Fibroblast of lung (primary cell): ENCODE measurements around the gene ARL2BP. TPM values are rescaled to one million over a fixed set of nuclear protein-coding genes. Genes with fewer than 3 reads are reported as not detected.
"Not testable (repeated sequence)": the region's sequence is repeated elsewhere in the genome, so short reads cannot be mapped to it uniquely, and the experiment has no call there.

Experiments
- DNase-seq, 2 donors: peaks; one replicate each; pipeline versions ENCODE4 v3.0.0 to v3.0.0-alpha.2; 2010; ENCODE audit warnings: low read depth in 2 of 2
- H2AFZ ChIP-seq: 2 replicates; pipeline ENCODE4 v1.5.1; 2012; ENCODE audit warnings: low read length, control low read depth, inconsistent platforms
- H3K27ac ChIP-seq: 2 replicates; pipeline ENCODE4 v1.5.1; 2011; ENCODE audit warnings: low read length, control low read depth; ENCODE audit not compliant: insufficient read depth
- H3K27me3 ChIP-seq: 2 replicates; pipeline ENCODE4 v1.5.1; 2011; ENCODE audit warnings: mild to moderate bottlenecking, low read length; ENCODE audit not compliant: control insufficient read depth, insufficient read depth
- H3K36me3 ChIP-seq: 2 replicates; pipeline ENCODE4 v1.5.1; 2011; ENCODE audit warnings: low read length; ENCODE audit not compliant: control insufficient read depth, insufficient read depth
- H3K4me1 ChIP-seq: 2 replicates; pipeline ENCODE4 v1.5.1; 2011; ENCODE audit warnings: low read length; ENCODE audit not compliant: control insufficient read depth, insufficient read depth; ENCODE audit errors: extremely low read depth
- H3K4me2 ChIP-seq: 2 replicates; pipeline ENCODE4 v1.5.1; 2011; ENCODE audit warnings: low read length, control low read depth; ENCODE audit not compliant: insufficient read depth; ENCODE audit errors: extremely low read depth
- H3K4me3 ChIP-seq, 4 experiments: fragments of 200-600 bp in 1 of 4; sonication (generic) in 1 of 4; replicated peaks in 1 of 4; 2 replicates each; pipeline ENCODE4 v1.5.1; 2011 to 2016; ENCODE audit warnings: low read length in 4 of 4, low read depth in 3 of 4, mild to moderate bottlenecking in 3 of 4, control low read depth in 2 of 4, inconsistent platforms in 1 of 4, mixed read lengths in 1 of 4; ENCODE audit not compliant: insufficient read depth in 1 of 4; ENCODE audit errors: control extremely low read depth in 1 of 4
- H3K79me2 ChIP-seq: 2 replicates; pipeline ENCODE4 v1.5.1; 2012; ENCODE audit warnings: mild to moderate bottlenecking, low read length, inconsistent platforms; ENCODE audit not compliant: control insufficient read depth, insufficient read depth
- H3K9ac ChIP-seq: 2 replicates; pipeline ENCODE4 v1.5.1; 2011; ENCODE audit warnings: mild to moderate bottlenecking, low read length, control low read depth; ENCODE audit not compliant: insufficient read depth
- H3K9me3 ChIP-seq: 2 replicates; pipeline ENCODE4 v1.5.1; 2012; ENCODE audit warnings: low read depth, low read length; ENCODE audit not compliant: control insufficient read depth, insufficient read depth
- H4K20me1 ChIP-seq: 2 replicates; pipeline ENCODE4 v1.5.1; 2011; ENCODE audit warnings: low read length; ENCODE audit not compliant: control insufficient read depth, insufficient read depth; ENCODE audit errors: extremely low read depth
- EZH2 ChIP-seq: IDR thresholded peaks from 2 replicates; pipeline ENCODE4 v1.5.1; 2012; ENCODE audit warnings: low read length, control low read depth, mild to moderate bottlenecking; ENCODE audit errors: missing control alignments
- polyA minus RNA-seq: library from RNA; depleted of rRNA, polyadenylated mRNA; stranded (reverse); fragments of >200 nt; gene quantifications from 2 replicates; pipeline ENCODE4 v1.2.3, GENCODE V29; 2011; ENCODE audit warnings: low replicate concordance
- polyA plus RNA-seq, 2 donors: library from polyadenylated mRNA; depleted of rRNA in 1 of 2; stranded (reverse) in 1 of 2; unstranded in 1 of 2; fragments of >200 nt; gene quantifications; 2 replicates each; pipeline ENCODE4 v1.2.1, GENCODE V29; 2011 to 2012; ENCODE audit warnings: missing spikeins in 1 of 2
- total RNA-seq: library from RNA; depleted of rRNA; stranded (reverse); fragments of >200 nt; gene quantifications from 2 replicates; pipeline ENCODE4 v1.2.1, GENCODE V29; 2014
- TF ChIP-seq, protein P1 (sequence below), 2 donors: IDR thresholded peaks in 1 of 2; conservative IDR thresholded peaks in 1 of 2; 1 replicate in 1 of 2; 2 replicates in 1 of 2; pipeline ENCODE4 v1.5.1; 2011 to 2012; ENCODE audit warnings: low read length in 2 of 2, control low read depth in 1 of 2, inconsistent platforms in 1 of 2, low read depth in 1 of 2, mild to moderate bottlenecking in 1 of 2

Gene ARL2BP
- total RNA-seq (53.2 and 65.7 TPM in 2 replicates), polyA plus RNA-seq (149 and 173 TPM in 2 replicates), polyA minus RNA-seq (48.4 and 51.0 TPM in 2 replicates)
- polyA plus RNA-seq (2012): 82.2 and 88.8 TPM in 2 replicates

DNA sequence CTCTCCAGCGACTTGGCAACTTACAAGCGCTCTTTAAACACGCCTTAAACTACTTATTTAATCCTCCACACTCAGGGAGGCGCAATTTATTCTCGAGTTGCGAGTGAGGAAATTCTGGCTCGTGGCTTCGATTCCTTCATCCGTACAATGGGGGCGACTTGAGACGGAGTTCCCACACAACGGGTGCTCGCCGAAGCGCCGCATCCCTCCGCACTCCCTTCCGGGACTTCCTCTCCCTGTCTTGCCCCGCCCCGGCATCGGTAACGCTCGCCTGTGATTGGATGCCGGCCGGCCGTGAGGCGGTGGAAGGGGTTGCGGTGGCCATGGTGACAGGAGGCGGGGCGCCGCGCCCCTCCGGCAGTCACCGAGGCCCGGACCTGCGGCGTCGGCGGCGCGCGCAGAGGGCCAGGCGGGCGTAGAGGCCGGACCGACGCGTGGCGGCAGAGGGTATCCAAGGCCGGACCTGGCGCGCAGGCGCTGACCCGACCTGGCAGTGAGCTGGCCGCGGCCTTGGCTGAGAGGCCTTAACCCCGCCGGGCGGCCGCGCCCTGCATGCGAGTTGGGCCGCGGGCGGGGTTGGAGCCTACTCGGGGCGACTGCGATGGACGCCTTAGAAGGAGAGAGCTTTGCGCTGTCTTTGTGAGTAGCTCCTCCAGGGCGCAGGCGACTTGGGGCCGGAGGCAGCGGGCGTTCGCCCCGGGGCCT is at the start of gene ARL2BP:
Gene ARL2BP, plus strand, starts transcription at position 493 of the 705 bp plus-strand sequence. Its CDS starts 109 bp downstream, at position 602.
- H3K27ac ChIP-seq: peak within 1 kb of the TSS; percentile 71
- DNase-seq: peak; percentile 97 to 98
- H3K79me2 ChIP-seq: peaks cover 12% of the 10 kb centered on the region
- no peaks in the 10 kb centered on the region for H3K27me3 ChIP-seq
- no peak for TF ChIP-seq EZH2
- TF ChIP-seq, protein P1, sequence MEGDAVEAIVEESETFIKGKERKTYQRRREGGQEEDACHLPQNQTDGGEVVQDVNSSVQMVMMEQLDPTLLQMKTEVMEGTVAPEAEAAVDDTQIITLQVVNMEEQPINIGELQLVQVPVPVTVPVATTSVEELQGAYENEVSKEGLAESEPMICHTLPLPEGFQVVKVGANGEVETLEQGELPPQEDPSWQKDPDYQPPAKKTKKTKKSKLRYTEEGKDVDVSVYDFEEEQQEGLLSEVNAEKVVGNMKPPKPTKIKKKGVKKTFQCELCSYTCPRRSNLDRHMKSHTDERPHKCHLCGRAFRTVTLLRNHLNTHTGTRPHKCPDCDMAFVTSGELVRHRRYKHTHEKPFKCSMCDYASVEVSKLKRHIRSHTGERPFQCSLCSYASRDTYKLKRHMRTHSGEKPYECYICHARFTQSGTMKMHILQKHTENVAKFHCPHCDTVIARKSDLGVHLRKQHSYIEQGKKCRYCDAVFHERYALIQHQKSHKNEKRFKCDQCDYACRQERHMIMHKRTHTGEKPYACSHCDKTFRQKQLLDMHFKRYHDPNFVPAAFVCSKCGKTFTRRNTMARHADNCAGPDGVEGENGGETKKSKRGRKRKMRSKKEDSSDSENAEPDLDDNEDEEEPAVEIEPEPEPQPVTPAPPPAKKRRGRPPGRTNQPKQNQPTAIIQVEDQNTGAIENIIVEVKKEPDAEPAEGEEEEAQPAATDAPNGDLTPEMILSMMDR (conservative IDR thresholded peaks at IDR 0.05 in 1 of 2, IDR thresholded peaks at IDR 0.05 in 1 of 2; ENCODE audit: low read depth in 1 of 2, low read length in 2 of 2): no peak
- H3K4me2 ChIP-seq: peak within 1 kb of the TSS; percentile 86
- peaks cover 11% of the 10 kb centered on the region for H3K36me3 ChIP-seq
- H3K4me3 ChIP-seq: peak within 1 kb of the TSS; percentile 75 to 96 (median 85)
- peak within 1 kb of the TSS; percentile 92 for H3K9ac ChIP-seq
- H4K20me1 ChIP-seq: no peaks in the 10 kb centered on the region
- peaks cover 3% of the 10 kb centered on the region for H3K4me1 ChIP-seq
- peak within 1 kb of the TSS; percentile 22 for H2AFZ ChIP-seq
- H3K9me3 ChIP-seq: no peaks in the 10 kb centered on the region

DNA sequence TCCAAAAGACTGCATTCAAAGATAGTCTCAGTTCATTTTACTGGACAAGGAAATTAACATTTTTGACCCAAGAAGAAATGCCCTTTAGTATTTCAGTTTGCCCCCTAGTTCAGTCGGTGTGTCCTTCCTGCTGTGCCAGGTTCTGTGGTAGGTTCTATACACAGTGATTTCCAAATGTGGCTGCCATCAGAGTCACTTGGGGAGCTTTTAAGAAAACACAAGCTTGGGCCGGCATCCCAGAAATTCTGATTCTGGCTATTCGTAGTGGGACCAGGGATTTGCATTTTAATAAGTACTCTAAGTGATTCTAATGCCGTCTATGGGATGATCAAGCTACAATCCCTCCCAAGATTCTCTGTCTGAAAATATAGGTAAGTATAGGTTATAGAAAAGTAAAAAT is 48.8 kb upstream of the ARL2BP start:
- Histone ChIP-seq H2AFZ (no peak overlapping the region), H3K4me1 (peaks cover 15% of the 10 kb centered on the region), H3K36me3 (no peaks in the 10 kb centered on the region), H4K20me1 (no peaks in the 10 kb centered on the region), H3K4me2 (no peak overlapping the region), H3K79me2 (peaks cover 62% of the 10 kb centered on the region), H3K9me3 (no peaks in the 10 kb centered on the region), H3K9ac (no peak overlapping the region), H3K27me3 (no peaks in the 10 kb centered on the region), H3K27ac (no peak overlapping the region), H3K4me3 (no peak overlapping the region)
- DNase-seq: no peak
- no peak for TF ChIP-seq EZH2
- TF ChIP-seq, protein P1 (conservative IDR thresholded peaks at IDR 0.05 in 1 of 2, IDR thresholded peaks at IDR 0.05 in 1 of 2; ENCODE audit: low read depth in 1 of 2, low read length in 2 of 2): no peak

DNA sequence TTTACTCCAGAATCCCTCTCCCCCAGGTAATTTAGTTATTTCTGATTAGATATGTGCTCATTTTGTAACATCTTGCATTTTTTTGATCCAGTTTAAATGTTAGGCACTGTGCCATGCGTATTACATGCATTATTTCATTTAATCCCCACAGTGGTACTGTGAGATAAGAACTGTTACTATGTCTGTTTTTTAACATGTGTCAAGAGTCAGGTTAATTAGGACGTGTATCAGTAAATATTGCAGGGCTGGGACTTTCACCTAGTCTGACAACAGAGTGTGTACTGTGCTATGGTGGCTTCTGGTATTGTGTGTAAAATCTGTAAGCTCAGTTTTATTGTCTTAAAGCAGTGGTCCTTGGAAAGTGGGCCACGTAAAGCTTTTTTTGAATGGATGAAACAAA is 48.3 kb upstream of the ARL2BP start:
- Histone ChIP-seq H3K4me2 (no peak overlapping the region), H4K20me1 (no peaks in the 10 kb centered on the region), H2AFZ (no peak overlapping the region), H3K4me3 (no peak overlapping the region), H3K79me2 (peaks cover 58% of the 10 kb centered on the region), H3K9me3 (no peaks in the 10 kb centered on the region), H3K36me3 (no peaks in the 10 kb centered on the region), H3K27ac (no peak overlapping the region), H3K27me3 (no peaks in the 10 kb centered on the region), H3K9ac (no peak overlapping the region), H3K4me1 (peaks cover 11% of the 10 kb centered on the region)
- no peak for DNase-seq
- TF ChIP-seq, protein P1 (conservative IDR thresholded peaks at IDR 0.05 in 1 of 2, IDR thresholded peaks at IDR 0.05 in 1 of 2; ENCODE audit: low read depth in 1 of 2, low read length in 2 of 2): no peak

DNA sequence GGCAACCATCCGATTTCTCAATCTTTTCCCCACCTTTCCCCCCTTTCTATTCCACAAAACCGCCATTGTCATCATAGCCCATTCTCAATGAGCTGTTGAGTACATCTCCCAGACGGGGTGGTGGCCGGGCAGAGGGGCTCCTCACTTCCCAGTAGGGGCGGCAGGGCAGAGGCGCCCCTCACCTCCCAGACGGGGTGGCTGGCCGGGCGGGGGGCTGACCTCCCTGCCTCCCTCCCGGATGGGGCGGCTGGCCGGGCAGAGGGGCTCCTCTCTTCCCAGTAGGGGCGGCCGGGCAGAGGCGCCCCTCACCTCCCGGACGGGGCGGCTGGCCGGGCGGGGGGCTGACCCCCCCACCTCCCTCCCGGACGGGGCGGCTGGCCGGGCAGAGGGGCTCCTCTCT is 44.7 kb upstream of the ARL2BP start:
- not testable (repeated sequence) for H3K4me1 ChIP-seq, H3K4me2 ChIP-seq, DNase-seq, H2AFZ ChIP-seq, H4K20me1 ChIP-seq, H3K27me3 ChIP-seq, H3K9ac ChIP-seq, H3K27ac ChIP-seq, H3K4me3 ChIP-seq, H3K9me3 ChIP-seq, H3K36me3 ChIP-seq
- peaks cover 42% of the 10 kb centered on the region for H3K79me2 ChIP-seq
